Measurements from ENCODE around the gene VGF.

- TF ChIP-seq CTCF (IDR thresholded peaks at IDR 0.05; ENCODE audit: low read depth, low read length) (no peak), EZH2phosphoT487 (IDR thresholded peaks at IDR 0.05; ENCODE audit: low read depth) (no peak)
Observed at GRCh38 chr7:101121991-101122932, 43.1 kb downstream of the VGF start.
